Hepatocyte (in vitro differentiated cells): ENCODE measurements around the gene KCNK3. TPM values are rescaled to one million over a fixed set of nuclear protein-coding genes. Genes with fewer than 3 reads are reported as not detected.

Source experiments
- DNase-seq: peaks from one replicate; pipeline ENCODE4 v3.0.0-alpha.2; 2016; ENCODE audit warnings: low spot score
- H2AFZ ChIP-seq: fragments of 200-600 bp; sonication (generic); 2 replicates; pipeline ENCODE4 v1.6.0; 2016; ENCODE audit warnings: antibody characterized with exemption, mild to moderate bottlenecking
- H3K27ac ChIP-seq: fragments of 200-600 bp; sonication (generic); 2 replicates; pipeline ENCODE4 v1.5.1; 2016; ENCODE audit warnings: mild to moderate bottlenecking
- H3K27me3 ChIP-seq: fragments of 200-600 bp; sonication (generic); 2 replicates; pipeline ENCODE4 v1.6.1; 2016
- H3K36me3 ChIP-seq: fragments of 200-600 bp; sonication (generic); replicated peaks from 2 replicates; pipeline ENCODE4 v1.5.1; 2016; ENCODE audit warnings: low read depth; ENCODE audit not compliant: insufficient read depth
- H3K4me1 ChIP-seq: fragments of 200-600 bp; sonication (generic); 2 replicates; pipeline ENCODE4 v1.5.1; 2016; ENCODE audit warnings: mild to moderate bottlenecking, moderate library complexity; ENCODE audit not compliant: insufficient read depth
- H3K4me2 ChIP-seq: fragments of 200-600 bp; sonication (generic); 2 replicates; pipeline ENCODE4 v1.6.0; 2016
- H3K4me3 ChIP-seq: fragments of 200-600 bp; sonication (generic); 2 replicates; pipeline ENCODE4 v1.5.1; 2016; ENCODE audit warnings: mild to moderate bottlenecking
- H3K79me2 ChIP-seq: fragments of 200-600 bp; sonication (generic); 2 replicates; pipeline ENCODE4 v1.6.0; 2017; ENCODE audit warnings: mild to moderate bottlenecking
- H3K9me2 ChIP-seq: fragments of 200-600 bp; sonication (generic); replicated peaks from 2 replicates; pipeline ENCODE4 v1.6.0; 2017; ENCODE audit warnings: mild to moderate bottlenecking; ENCODE audit not compliant: insufficient read depth
- H3K9me3 ChIP-seq: fragments of 200-600 bp; sonication (generic); 2 replicates; pipeline ENCODE4 v1.5.1; 2016; ENCODE audit warnings: low read depth, mild to moderate bottlenecking
- H4K20me1 ChIP-seq: fragments of 200-600 bp; sonication (generic); 2 replicates; pipeline ENCODE4 v1.6.0; 2016; ENCODE audit warnings: mild to moderate bottlenecking; ENCODE audit not compliant: insufficient read depth, poor library complexity, severe bottlenecking
- CTCF ChIP-seq: fragments of 200-600 bp; sonication (generic); IDR thresholded peaks from 2 replicates; pipeline ENCODE4 v1.5.1; 2016; ENCODE audit warnings: antibody characterized with exemption, mild to moderate bottlenecking; ENCODE audit not compliant: poor library complexity
- EZH2 ChIP-seq: fragments of 200-600 bp; sonication (generic); IDR thresholded peaks from 2 replicates; pipeline ENCODE4 v1.6.1; 2016; ENCODE audit warnings: antibody characterized with exemption, mild to moderate bottlenecking, borderline replicate concordance
- EZH2phosphoT487 ChIP-seq: fragments of 200-600 bp; sonication (generic); IDR thresholded peaks from one replicate; pipeline ENCODE4 v1.6.1; 2018; ENCODE audit warnings: antibody characterized with exemption, mild to moderate bottlenecking, low read depth, moderate library complexity; ENCODE audit not compliant: unreplicated experiment, severe bottlenecking
- WGBS: methylation state at CpG from one replicate; pipeline ENCODE4 v1.1.6; 2016; ENCODE audit warnings: low lambda C conversion rate; ENCODE audit errors: missing lambda C conversion rate; 5-methylcytosine and 5-hydroxymethylcytosine counted together
- polyA plus RNA-seq: library from polyadenylated mRNA; unstranded; fragments of >200 nt; fragmentation: Nextera tagmentation; extraction: Ambion mirVana; gene quantifications from 2 replicates; pipeline ENCODE4 v1.2.1, GENCODE V29; 2016
- total RNA-seq: library from RNA; depleted of rRNA; stranded (reverse); fragments of >200 nt; gene quantifications from 2 replicates; pipeline ENCODE4 v1.2.3, GENCODE V29; 2014

KCNK3 gene
- total and polyA plus RNA-seq, 2 experiments from 2014 or later = 8.2 to 9.4 TPM

GRCh38 chr2:26646986-26647672 lies 45.4 kb upstream of the KCNK3 start:
- Histone ChIP-seq H3K4me1 (peaks cover 38% of the 10 kb centered on the region), H3K9me2 (no peaks in the 10 kb centered on the region), H4K20me1 (no peaks in the 10 kb centered on the region), H2AFZ (no peak overlapping the region), H3K36me3 (no peaks in the 10 kb centered on the region), H3K4me2 (no peak overlapping the region), H3K79me2 (no peaks in the 10 kb centered on the region), H3K4me3 (no peak overlapping the region), H3K27me3 (peaks cover 5% of the 10 kb centered on the region), H3K27ac (no peak overlapping the region), H3K9me3 (no peaks in the 10 kb centered on the region)
- no peak for DNase-seq
- WGBS = 64% methylated on average over 6 of the region's 6 CpGs
- TF ChIP-seq CTCF (no peak), EZH2phosphoT487 (no peak)

- Histone ChIP-seq H3K9me3 (no peaks in the 10 kb centered on the region), H3K4me3 (no peak overlapping the region), H3K9me2 (no peaks in the 10 kb centered on the region), H3K36me3 (no peaks in the 10 kb centered on the region), H3K79me2 (no peaks in the 10 kb centered on the region), H3K27me3 (peaks cover 5% of the 10 kb centered on the region), H3K4me2 (no peak overlapping the region), H3K4me1 (peaks cover 42% of the 10 kb centered on the region), H3K27ac (no peak overlapping the region), H2AFZ (no peak overlapping the region), H4K20me1 (no peaks in the 10 kb centered on the region)
- 88% methylated on average over 3 of the region's 3 CpGs for WGBS
- TF ChIP-seq EZH2phosphoT487 (no peak), CTCF (no peak), EZH2 (no peak)
- no peak for DNase-seq
Observed at GRCh38 chr2:26647981-26648380, 44.5 kb upstream of the KCNK3 start.

GRCh38 chr2:26648516-26648915 lies 44.0 kb upstream of the KCNK3 start:
- Histone ChIP-seq H3K27me3 (peaks cover 5% of the 10 kb centered on the region), H3K9me2 (no peaks in the 10 kb centered on the region), H3K4me2 (no peak overlapping the region), H3K9me3 (no peaks in the 10 kb centered on the region), H3K4me3 (no peak overlapping the region), H3K4me1 (peaks cover 45% of the 10 kb centered on the region), H3K36me3 (no peaks in the 10 kb centered on the region), H3K27ac (peak overlapping the region; percentile 90), H4K20me1 (no peaks in the 10 kb centered on the region), H3K79me2 (no peaks in the 10 kb centered on the region), H2AFZ (no peak overlapping the region)
- DNase-seq = no peak
- 95% methylated on average over 6 of the region's 6 CpGs for whole genome bisulfite sequencing
- TF ChIP-seq CTCF (no peak), EZH2phosphoT487 (no peak), EZH2 (no peak)
